ENCODE results near the gene PPP2R1B. TPM values are rescaled to one million over a fixed set of nuclear protein-coding genes. Genes with fewer than 3 reads are reported as not detected.
A peak's percentile ranks its signal among the peaks of the same experiment; 100 is the strongest.

Gene PPP2R1B
- total RNA-seq, 1 experiment from 2014 or later = 109 TPM

DNA sequence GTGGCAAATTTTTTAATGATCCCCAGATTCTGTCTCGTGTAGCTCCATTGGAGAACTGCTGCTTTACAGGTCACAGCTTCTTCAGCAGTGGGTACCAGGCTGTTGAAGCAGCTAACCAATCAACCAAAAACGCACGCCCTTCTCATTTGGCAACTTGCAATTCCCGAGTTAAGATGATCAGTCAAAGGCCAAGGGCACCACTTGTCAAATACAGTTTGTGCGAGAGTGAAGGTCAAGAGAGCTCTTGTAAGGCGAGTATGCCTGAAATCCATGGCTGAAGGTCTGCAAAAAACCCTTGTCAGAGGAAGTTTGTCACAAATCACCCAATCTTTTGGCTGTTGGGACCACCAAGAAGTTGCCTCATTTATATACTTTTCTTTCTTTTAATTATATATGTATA lies 12.9 kb upstream of the PPP2R1B start:
- Histone ChIP-seq H3K36me3 (ENCODE audit: control insufficient read depth, insufficient read depth, low read length) (no peaks in the 10 kb centered on the region), H3K9me3 (no peaks in the 10 kb centered on the region), H3K4me3 (ENCODE audit: low read depth, low read length) (no peak overlapping the region), H3K4me1 (peaks cover 17% of the 10 kb centered on the region), H3K27me3 (replicated peaks; ENCODE audit: control insufficient read depth, insufficient read depth, low read length) (no peaks in the 10 kb centered on the region)
- TF ChIP-seq, protein P1, sequence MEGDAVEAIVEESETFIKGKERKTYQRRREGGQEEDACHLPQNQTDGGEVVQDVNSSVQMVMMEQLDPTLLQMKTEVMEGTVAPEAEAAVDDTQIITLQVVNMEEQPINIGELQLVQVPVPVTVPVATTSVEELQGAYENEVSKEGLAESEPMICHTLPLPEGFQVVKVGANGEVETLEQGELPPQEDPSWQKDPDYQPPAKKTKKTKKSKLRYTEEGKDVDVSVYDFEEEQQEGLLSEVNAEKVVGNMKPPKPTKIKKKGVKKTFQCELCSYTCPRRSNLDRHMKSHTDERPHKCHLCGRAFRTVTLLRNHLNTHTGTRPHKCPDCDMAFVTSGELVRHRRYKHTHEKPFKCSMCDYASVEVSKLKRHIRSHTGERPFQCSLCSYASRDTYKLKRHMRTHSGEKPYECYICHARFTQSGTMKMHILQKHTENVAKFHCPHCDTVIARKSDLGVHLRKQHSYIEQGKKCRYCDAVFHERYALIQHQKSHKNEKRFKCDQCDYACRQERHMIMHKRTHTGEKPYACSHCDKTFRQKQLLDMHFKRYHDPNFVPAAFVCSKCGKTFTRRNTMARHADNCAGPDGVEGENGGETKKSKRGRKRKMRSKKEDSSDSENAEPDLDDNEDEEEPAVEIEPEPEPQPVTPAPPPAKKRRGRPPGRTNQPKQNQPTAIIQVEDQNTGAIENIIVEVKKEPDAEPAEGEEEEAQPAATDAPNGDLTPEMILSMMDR (IDR thresholded peaks at IDR 0.05; ENCODE audit: insufficient read depth in 1 of 2, low read depth in 1 of 2, low read length in 1 of 2, severe bottlenecking in 1 of 2, unreplicated experiment in 1 of 2) = no peak
- ChIA-PET CTCF (interaction anchor here (0.7 to 3.0 kb wide), 3 partner anchors 13 to 332 kb away, joined by 3 to 46 read pairs (median 19); partner anchors contain the start of gene PPP2R1B), POLR2A (no interaction called here)
- peaks cover 17% of the 10 kb centered on the region for H3K4me1 Mint-ChIP-seq (ENCODE audit: low read depth, unreplicated experiment)
- H3K36me3 Mint-ChIP-seq (ENCODE audit: insufficient read depth, unreplicated experiment) = no peaks in the 10 kb centered on the region
- H3K27me3 Mint-ChIP-seq (ENCODE audit: insufficient read depth, unreplicated experiment) = no peaks in the 10 kb centered on the region
- no TSS peak for BruUV-seq (replicated peaks)
- H3K4me3 Mint-ChIP-seq (ENCODE audit: unreplicated experiment) = no peak overlapping the region
- no peak overlapping the region for H3K27ac Mint-ChIP-seq (ENCODE audit: unreplicated experiment)
- H3K9me3 Mint-ChIP-seq (ENCODE audit: unreplicated experiment) = no peaks in the 10 kb centered on the region
- intact Hi-C loops (cut with micrococcal nuclease; ENCODE audit: unreplicated experiment) = no loop called here
- no peak for DNase-seq

- POLR2A ChIA-PET = no interaction called here
- Histone ChIP-seq H3K4me1 (peaks cover 17% of the 10 kb centered on the region), H3K4me3 (ENCODE audit: low read depth, low read length) (no peak overlapping the region), H3K36me3 (ENCODE audit: control insufficient read depth, insufficient read depth, low read length) (no peaks in the 10 kb centered on the region), H3K27me3 (replicated peaks; ENCODE audit: control insufficient read depth, insufficient read depth, low read length) (no peaks in the 10 kb centered on the region), H3K9me3 (no peaks in the 10 kb centered on the region)
- H3K27ac Mint-ChIP-seq (ENCODE audit: unreplicated experiment) = peak overlapping the region; percentile 39
- CTCF ChIA-PET = interaction anchor here (0.8 to 3.0 kb wide), 14 partner anchors 8 to 191 kb away, joined by 3 to 46 read pairs (median 8); partner anchors contain the start of genes ALG9, PPP2R1B and SIK2
- no peak for DNase-seq
- no peaks in the 10 kb centered on the region for H3K9me3 Mint-ChIP-seq (ENCODE audit: unreplicated experiment)
- intact Hi-C loops (cut with micrococcal nuclease; ENCODE audit: unreplicated experiment) = no loop called here
- TF ChIP-seq, protein P1 (IDR thresholded peaks at IDR 0.05; ENCODE audit: insufficient read depth in 1 of 2, low read depth in 1 of 2, low read length in 1 of 2, severe bottlenecking in 1 of 2, unreplicated experiment in 1 of 2) = no peak
- H3K4me3 Mint-ChIP-seq (ENCODE audit: unreplicated experiment) = peak overlapping the region; percentile 4
- peaks cover 17% of the 10 kb centered on the region for H3K4me1 Mint-ChIP-seq (ENCODE audit: low read depth, unreplicated experiment)
- H3K27me3 Mint-ChIP-seq (ENCODE audit: insufficient read depth, unreplicated experiment) = no peaks in the 10 kb centered on the region
- BruUV-seq (replicated peaks) = no TSS peak
- no peaks in the 10 kb centered on the region for H3K36me3 Mint-ChIP-seq (ENCODE audit: insufficient read depth, unreplicated experiment)
Observed at GRCh38 chr11:111778047-111778558, 11.9 kb upstream of the PPP2R1B start.

DNA sequence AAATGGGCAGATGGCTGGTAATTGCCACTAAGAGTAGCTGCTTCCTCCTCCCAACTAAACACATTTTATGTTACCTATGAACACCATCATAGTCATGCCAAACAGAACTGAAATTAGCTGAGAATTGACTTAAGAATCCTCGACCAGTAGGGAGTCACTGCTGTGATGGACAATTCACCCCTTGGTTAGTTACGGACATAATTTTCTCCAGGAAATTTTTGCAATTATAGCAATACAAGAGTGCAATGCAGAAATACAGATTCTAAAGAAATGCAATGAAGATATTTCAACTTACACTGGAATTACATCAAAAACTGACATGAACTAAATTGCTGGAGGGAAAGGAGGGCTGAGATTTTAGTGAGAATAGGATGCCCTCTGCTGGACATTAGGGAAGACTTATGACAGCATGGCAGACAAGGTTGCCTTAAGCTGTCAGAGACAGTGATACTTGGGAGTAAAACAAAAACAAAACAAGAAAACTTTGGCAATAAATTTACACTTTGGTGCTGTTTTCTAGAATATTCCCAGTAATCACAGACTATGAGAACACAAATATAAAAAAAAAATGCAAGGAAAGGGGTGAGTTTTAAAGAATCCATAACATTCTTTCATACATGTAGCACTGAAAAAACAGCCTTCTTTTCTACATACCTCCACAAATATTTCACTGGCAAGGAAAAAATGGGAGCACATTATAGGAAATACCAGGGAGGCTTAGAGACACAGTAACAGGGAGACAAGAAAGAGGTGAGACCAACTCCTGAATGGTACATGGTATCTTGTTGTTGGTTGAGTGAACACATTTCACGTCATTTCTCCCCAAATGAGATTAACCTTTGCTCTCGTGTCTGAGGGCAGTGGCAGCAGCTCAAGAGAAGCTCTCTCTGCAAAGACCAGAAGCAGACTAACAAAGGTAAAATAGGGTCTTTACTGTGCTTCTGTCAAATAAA lies 11.2 kb upstream of the PPP2R1B start:
- no TSS peak for BruUV-seq (replicated peaks)
- POLR2A ChIA-PET = interaction anchor here (0.6 to 3.3 kb wide), 2 partner anchors 11 to 175 kb away, joined by 4 to 17 read pairs; partner anchors contain the start of gene PPP2R1B
- CTCF ChIA-PET = interaction anchor here (0.5 to 3.0 kb wide), 25 partner anchors 9 to 380 kb away, joined by 3 to 46 read pairs (median 3); partner anchors contain the start of genes ALG9, PPP2R1B and SIK2

More for the DNA sequence above, 11.2 kb upstream of the PPP2R1B start:
- no peak overlapping the region for H3K4me3 ChIP-seq (ENCODE audit: low read depth, low read length)
- Mint-ChIP-seq H3K36me3 (ENCODE audit: insufficient read depth, unreplicated experiment) (no peaks in the 10 kb centered on the region), H3K27ac (ENCODE audit: unreplicated experiment) (peak overlapping the region; percentile 39), H3K27me3 (ENCODE audit: insufficient read depth, unreplicated experiment) (no peaks in the 10 kb centered on the region), H3K9me3 (ENCODE audit: unreplicated experiment) (no peaks in the 10 kb centered on the region), H3K4me3 (ENCODE audit: unreplicated experiment) (peak overlapping the region; percentile 4), H3K4me1 (ENCODE audit: low read depth, unreplicated experiment) (peaks cover 17% of the 10 kb centered on the region)
- H3K4me1 ChIP-seq = peaks cover 17% of the 10 kb centered on the region
- no peaks in the 10 kb centered on the region for H3K9me3 ChIP-seq
- TF ChIP-seq, protein P1 (IDR thresholded peaks at IDR 0.05; ENCODE audit: insufficient read depth in 1 of 2, low read depth in 1 of 2, low read length in 1 of 2, severe bottlenecking in 1 of 2, unreplicated experiment in 1 of 2) = peak; percentile 95 to 96
- H3K27me3 ChIP-seq (replicated peaks; ENCODE audit: control insufficient read depth, insufficient read depth, low read length) = no peaks in the 10 kb centered on the region
- peak; percentile 54 to 71 for DNase-seq
- no peaks in the 10 kb centered on the region for H3K36me3 ChIP-seq (ENCODE audit: control insufficient read depth, insufficient read depth, low read length)
- intact Hi-C loops (cut with micrococcal nuclease; ENCODE audit: unreplicated experiment) = loop anchor here (1.0 to 2.0 kb wide), 10 partner anchors 11 to 323 kb away; partner anchors contain the start of genes PPP2R1B and SIK2
